GM12872 (cell line): Measurements from ENCODE around the gene ASIC3.
A peak's percentile ranks its signal among the peaks of the same experiment; 100 is the strongest.

Source experiments
- TF ChIP-seq, protein P1 (sequence below): IDR thresholded peaks from 3 replicates; pipeline ENCODE4 v1.5.1; 2011; ENCODE audit warnings: low read depth, mild to moderate bottlenecking, low read length, moderate library complexity; ENCODE audit not compliant: insufficient read depth

The ASIC3 gene

DNA sequence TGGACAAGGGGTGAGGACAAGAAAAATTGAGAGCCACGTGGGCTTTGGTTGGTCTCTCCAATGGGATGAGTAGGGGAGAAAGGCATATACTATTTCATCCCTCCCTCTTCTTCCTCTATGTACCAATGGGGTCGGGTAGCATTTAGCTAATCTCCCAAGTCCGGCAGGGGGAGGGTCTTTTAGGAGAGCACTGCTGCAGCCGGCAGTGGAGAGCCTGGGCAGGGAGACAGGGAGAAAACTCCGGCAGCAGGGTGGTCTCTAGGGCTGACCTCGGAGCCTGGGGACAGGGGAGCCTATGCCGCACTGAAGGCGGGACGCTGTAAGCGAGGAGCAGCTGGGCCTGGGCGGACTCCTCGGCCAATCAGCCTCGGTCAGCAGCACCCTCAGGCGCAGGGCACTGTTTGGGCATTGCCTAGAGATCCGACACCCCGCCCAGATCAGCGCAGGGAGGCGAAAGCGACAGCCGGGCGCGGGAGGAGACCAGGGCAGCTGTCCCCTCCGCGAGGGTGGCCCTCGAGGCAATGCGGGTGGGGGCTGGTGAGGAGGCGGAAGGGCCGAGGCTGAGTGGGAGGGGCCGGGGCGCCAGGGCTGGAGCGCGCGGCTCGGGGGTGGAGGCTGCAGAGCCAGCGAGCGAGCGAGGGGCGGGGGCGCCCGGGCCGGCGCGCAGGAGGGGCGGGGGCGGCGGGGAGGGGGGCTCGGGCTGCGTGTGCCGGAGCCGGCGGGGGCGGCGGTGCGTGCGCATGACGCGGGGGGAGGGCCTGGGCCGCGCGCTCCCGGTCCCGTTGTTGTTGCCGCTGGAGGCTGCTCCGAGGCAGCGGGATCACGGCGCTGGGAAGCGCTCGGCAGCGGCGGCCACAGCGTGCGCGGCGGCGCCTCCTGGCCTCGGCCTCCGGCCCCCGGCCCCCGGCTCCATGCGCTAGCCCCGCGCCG is 37.6 kb downstream of the ASIC3 start, which contains the start of gene AGAP3:
Gene AGAP3 (plus strand): TSS at position 785 of the 930 bp plus-strand sequence. CDS start 267 bp downstream, outside the sequence.
- TF ChIP-seq, protein P1, sequence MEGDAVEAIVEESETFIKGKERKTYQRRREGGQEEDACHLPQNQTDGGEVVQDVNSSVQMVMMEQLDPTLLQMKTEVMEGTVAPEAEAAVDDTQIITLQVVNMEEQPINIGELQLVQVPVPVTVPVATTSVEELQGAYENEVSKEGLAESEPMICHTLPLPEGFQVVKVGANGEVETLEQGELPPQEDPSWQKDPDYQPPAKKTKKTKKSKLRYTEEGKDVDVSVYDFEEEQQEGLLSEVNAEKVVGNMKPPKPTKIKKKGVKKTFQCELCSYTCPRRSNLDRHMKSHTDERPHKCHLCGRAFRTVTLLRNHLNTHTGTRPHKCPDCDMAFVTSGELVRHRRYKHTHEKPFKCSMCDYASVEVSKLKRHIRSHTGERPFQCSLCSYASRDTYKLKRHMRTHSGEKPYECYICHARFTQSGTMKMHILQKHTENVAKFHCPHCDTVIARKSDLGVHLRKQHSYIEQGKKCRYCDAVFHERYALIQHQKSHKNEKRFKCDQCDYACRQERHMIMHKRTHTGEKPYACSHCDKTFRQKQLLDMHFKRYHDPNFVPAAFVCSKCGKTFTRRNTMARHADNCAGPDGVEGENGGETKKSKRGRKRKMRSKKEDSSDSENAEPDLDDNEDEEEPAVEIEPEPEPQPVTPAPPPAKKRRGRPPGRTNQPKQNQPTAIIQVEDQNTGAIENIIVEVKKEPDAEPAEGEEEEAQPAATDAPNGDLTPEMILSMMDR, result no peak

GRCh38 chr7:151086802-151087244 is 38.5 kb downstream of the ASIC3 start:
- TF ChIP-seq, protein P1, result no peak

GRCh38 chr7:151087245-151088018 is 39.1 kb downstream of the ASIC3 start:
- TF ChIP-seq, protein P1, result 0 out of 3 replicates have a peak, but pooled peaks have one; percentile 13

GRCh38 chr7:151088019-151088855 is 39.9 kb downstream of the ASIC3 start:
- TF ChIP-seq, protein P1, result no peak

- TF ChIP-seq, protein P1, result no peak
Measured at GRCh38 chr7:151088856-151089699, 40.7 kb downstream of the ASIC3 start.

- TF ChIP-seq, protein P1, result no peak
Measured at GRCh38 chr7:151089893-151090730, 41.8 kb downstream of the ASIC3 start.
